ENCODE results near the gene TMEM37.

Gene TMEM37

GRCh38 chr2:119481501-119482455 lies 50.1 kb downstream of the TMEM37 start:
- no peak for DNase-seq

- DNase-seq: no peak
Measured at GRCh38 chr2:119482481-119483394, 51.1 kb downstream of the TMEM37 start.

GRCh38 chr2:119483395-119483753 lies 51.7 kb downstream of the TMEM37 start:
- DNase-seq: no peak

- DNase-seq: no peak
Measured at GRCh38 chr2:119483896-119484718, 52.5 kb downstream of the TMEM37 start.

GRCh38 chr2:119484834-119485233 lies 53.2 kb downstream of the TMEM37 start:
- no peak for DNase-seq

- no peak for DNase-seq
Measured at GRCh38 chr2:119485336-119486110, 53.9 kb downstream of the TMEM37 start.

GRCh38 chr2:119486196-119486827 lies 54.7 kb downstream of the TMEM37 start:
- no peak for DNase-seq

- DNase-seq: no peak
Measured at GRCh38 chr2:119486886-119487285, 55.2 kb downstream of the TMEM37 start.

GRCh38 chr2:119487434-119488244 lies 56.0 kb downstream of the TMEM37 start:
- DNase-seq: no peak

All from T-helper 1 cell (primary cell).